Stimulated activated CD8-positive, alpha-beta memory T cell treated with anti-CD3 and anti-CD28 coated beads, Interleukin-15, amount 100 ng/mL, for 24 hours (primary cell): ENCODE data around the gene OLIG3.

Experiments
- DNase-seq: peaks from one replicate; pipeline ENCODE4 v3.0.0-alpha.2; 2020; ENCODE audit warnings: low read depth

The OLIG3 gene

GRCh38 chr6:137471497-137471896 lies 22.7 kb downstream of the OLIG3 start:
- no peak for DNase-seq

GRCh38 chr6:137467211-137467610 lies 27.0 kb downstream of the OLIG3 start:
- DNase-seq = no peak

- no peak for DNase-seq
Observed at GRCh38 chr6:137465378-137466009, 28.7 kb downstream of the OLIG3 start.

- DNase-seq = no peak
Observed at GRCh38 chr6:137452333-137452894, 41.8 kb downstream of the OLIG3 start.

- no peak for DNase-seq
Observed at GRCh38 chr6:137443901-137444300, 50.3 kb downstream of the OLIG3 start.
